ENCODE data around the gene CIAPIN1. TPM values are rescaled to one million over a fixed set of nuclear protein-coding genes. Genes with fewer than 3 reads are reported as not detected.
A peak's percentile ranks its signal among the peaks of the same experiment; 100 is the strongest.

CIAPIN1 gene
- total and polyA plus RNA-seq, 2 of the 4 experiments (the other 2 are of a cell fraction): 41.6 to 47.7 TPM

DNA sequence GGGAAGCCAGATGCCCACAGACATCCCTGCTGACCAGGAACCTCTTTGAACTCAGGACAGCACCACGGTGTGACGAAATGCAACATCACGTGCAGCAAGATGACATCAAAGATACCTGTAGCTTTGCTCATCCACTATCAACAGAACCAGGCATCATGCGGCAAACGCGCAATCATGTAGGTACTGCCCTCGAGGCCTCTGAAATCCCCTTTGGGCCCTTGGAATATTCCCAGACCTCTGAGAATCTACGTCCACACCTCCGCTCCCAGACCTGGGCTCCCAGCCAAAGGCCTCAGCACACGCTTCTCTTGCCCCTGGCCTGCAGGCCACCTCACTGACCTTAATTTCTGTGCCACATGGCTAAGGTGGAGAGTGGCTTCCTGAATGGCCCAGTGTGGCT, 67.6 kb downstream of the CIAPIN1 start:
- no peak overlapping the region for H3K56ac ChIP-seq (ENCODE audit: extremely low read depth, insufficient read depth, low read length)
- H3K14ac ChIP-seq (replicated peaks; ENCODE audit: low read depth, low read length): no peak overlapping the region
- H3K4me3 ChIP-seq (ENCODE audit: insufficient read depth, low read depth, low read length): no peak overlapping the region
- intact Hi-C loops (cut with micrococcal nuclease): no loop called here
- no peak overlapping the region for H2BK20ac ChIP-seq (ENCODE audit: low read depth, low read length)
- H3K9ac ChIP-seq (ENCODE audit: low read depth, low read length): no peak overlapping the region
- CTCF ChIA-PET: no interaction called here
- no peak overlapping the region for H3K18ac ChIP-seq (ENCODE audit: low read depth, low read length)
- no peak for TF ChIP-seq MAFK (IDR thresholded peaks at IDR 0.05; ENCODE audit: low read depth, low read length)
- TF ChIP-seq CHD1 (IDR thresholded peaks at IDR 0.05; ENCODE audit: low read depth, low read length): no peak
- TF ChIP-seq RAD21 (IDR thresholded peaks at IDR 0.05; ENCODE audit: low read length): no peak
- no peak for TF ChIP-seq MXI1 (IDR thresholded peaks at IDR 0.05; ENCODE audit: borderline replicate concordance, low read depth, low read length)
- no peak for TF ChIP-seq BHLHE40 (IDR thresholded peaks at IDR 0.05; ENCODE audit: low read depth, low read length)
- no peak for TF ChIP-seq FOS (IDR thresholded peaks at IDR 0.05; ENCODE audit: low read depth, low read length)
- TF ChIP-seq, protein P1, sequence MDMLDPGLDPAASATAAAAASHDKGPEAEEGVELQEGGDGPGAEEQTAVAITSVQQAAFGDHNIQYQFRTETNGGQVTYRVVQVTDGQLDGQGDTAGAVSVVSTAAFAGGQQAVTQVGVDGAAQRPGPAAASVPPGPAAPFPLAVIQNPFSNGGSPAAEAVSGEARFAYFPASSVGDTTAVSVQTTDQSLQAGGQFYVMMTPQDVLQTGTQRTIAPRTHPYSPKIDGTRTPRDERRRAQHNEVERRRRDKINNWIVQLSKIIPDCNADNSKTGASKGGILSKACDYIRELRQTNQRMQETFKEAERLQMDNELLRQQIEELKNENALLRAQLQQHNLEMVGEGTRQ (IDR thresholded peaks at IDR 0.05; ENCODE audit: low read depth, low read length): no peak
- TF ChIP-seq RCOR1 (IDR thresholded peaks at IDR 0.05; ENCODE audit: insufficient replicate concordance, low read length): no peak
- TF ChIP-seq CEBPB (IDR thresholded peaks at IDR 0.05; ENCODE audit: low read depth, low read length): no peak
- no peak for TF ChIP-seq SMC3 (IDR thresholded peaks at IDR 0.05; ENCODE audit: low read depth, low read length)
- TF ChIP-seq, protein P2, sequence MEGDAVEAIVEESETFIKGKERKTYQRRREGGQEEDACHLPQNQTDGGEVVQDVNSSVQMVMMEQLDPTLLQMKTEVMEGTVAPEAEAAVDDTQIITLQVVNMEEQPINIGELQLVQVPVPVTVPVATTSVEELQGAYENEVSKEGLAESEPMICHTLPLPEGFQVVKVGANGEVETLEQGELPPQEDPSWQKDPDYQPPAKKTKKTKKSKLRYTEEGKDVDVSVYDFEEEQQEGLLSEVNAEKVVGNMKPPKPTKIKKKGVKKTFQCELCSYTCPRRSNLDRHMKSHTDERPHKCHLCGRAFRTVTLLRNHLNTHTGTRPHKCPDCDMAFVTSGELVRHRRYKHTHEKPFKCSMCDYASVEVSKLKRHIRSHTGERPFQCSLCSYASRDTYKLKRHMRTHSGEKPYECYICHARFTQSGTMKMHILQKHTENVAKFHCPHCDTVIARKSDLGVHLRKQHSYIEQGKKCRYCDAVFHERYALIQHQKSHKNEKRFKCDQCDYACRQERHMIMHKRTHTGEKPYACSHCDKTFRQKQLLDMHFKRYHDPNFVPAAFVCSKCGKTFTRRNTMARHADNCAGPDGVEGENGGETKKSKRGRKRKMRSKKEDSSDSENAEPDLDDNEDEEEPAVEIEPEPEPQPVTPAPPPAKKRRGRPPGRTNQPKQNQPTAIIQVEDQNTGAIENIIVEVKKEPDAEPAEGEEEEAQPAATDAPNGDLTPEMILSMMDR (conservative IDR thresholded peaks at IDR 0.05; ENCODE audit: low read depth, low read length): no peak
- TF ChIP-seq POLR2A (IDR thresholded peaks at IDR 0.05; ENCODE audit: low read depth, low read length): no peak
- TF ChIP-seq RFX5 (IDR thresholded peaks at IDR 0.05; ENCODE audit: low read depth, low read length): no peak
- TF ChIP-seq, protein P3, sequence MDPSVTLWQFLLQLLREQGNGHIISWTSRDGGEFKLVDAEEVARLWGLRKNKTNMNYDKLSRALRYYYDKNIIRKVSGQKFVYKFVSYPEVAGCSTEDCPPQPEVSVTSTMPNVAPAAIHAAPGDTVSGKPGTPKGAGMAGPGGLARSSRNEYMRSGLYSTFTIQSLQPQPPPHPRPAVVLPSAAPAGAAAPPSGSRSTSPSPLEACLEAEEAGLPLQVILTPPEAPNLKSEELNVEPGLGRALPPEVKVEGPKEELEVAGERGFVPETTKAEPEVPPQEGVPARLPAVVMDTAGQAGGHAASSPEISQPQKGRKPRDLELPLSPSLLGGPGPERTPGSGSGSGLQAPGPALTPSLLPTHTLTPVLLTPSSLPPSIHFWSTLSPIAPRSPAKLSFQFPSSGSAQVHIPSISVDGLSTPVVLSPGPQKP (IDR thresholded peaks at IDR 0.05; ENCODE audit: borderline replicate concordance, low read depth, low read length): no peak
- no peaks in the 10 kb centered on the region for H3K9me1 ChIP-seq (ENCODE audit: insufficient read depth, low read length)
- no peak overlapping the region for H4K5ac ChIP-seq (ENCODE audit: low read depth, low read length)
- H3K36me3 ChIP-seq (ENCODE audit: control insufficient read depth, insufficient read depth, low read length): no peaks in the 10 kb centered on the region
- peaks cover 9% of the 10 kb centered on the region for H3K27me3 ChIP-seq (ENCODE audit: control insufficient read depth, insufficient read depth, low read length)
- H2BK5ac ChIP-seq (ENCODE audit: low read depth, low read length, poor library complexity, severe bottlenecking): no peak overlapping the region
- H2AK5ac ChIP-seq (ENCODE audit: low read depth, low read length): peak overlapping the region; percentile 1; the same call in 1 of the 2 replicates
- ATAC-seq (ENCODE audit: low read depth) (no peak), DNase-seq (no peak)
- H3K27ac ChIP-seq (ENCODE audit: insufficient read depth, low read length): no peak overlapping the region
- dilution Hi-C loops (cut with HindIII; ENCODE audit: low sequenced_read_pairs, unreplicated experiment): no loop called here
- H3K4me2 ChIP-seq (ENCODE audit: low read depth, low read length): no peak overlapping the region
- no peak overlapping the region; the same call in 2 of the 3 replicates for H2BK15ac ChIP-seq (ENCODE audit: low read depth, low read length)
- H4K20me1 ChIP-seq (ENCODE audit: insufficient read depth, low read length): no peaks in the 10 kb centered on the region
- H3K23ac ChIP-seq (ENCODE audit: low read depth, low read length): no peak overlapping the region
- H3K79me1 ChIP-seq (ENCODE audit: low read depth in 1 of 2, low read length in 2 of 2): no peaks in the 10 kb centered on the region
- WGBS, 2 experiments (ENCODE audit: extremely low coverage in 2 of 2, insufficient read length in 1 of 2): 96% methylated on average over 6 of the region's 10 CpGs; no CpG with 5 or more reads in 1 of the 2 experiments
- H2AK9ac ChIP-seq (replicated peaks; ENCODE audit: low read depth, low read length, poor library complexity): no peak overlapping the region
- H3K4me1 ChIP-seq (ENCODE audit: control insufficient read depth, insufficient read depth, low read length): peaks cover 7% of the 10 kb centered on the region; the same call in 1 of the 2 replicates
- no peak overlapping the region for H4K8ac ChIP-seq (ENCODE audit: low read depth in 2 of 2, low read length in 2 of 2)
- no peak overlapping the region for H3K4ac ChIP-seq (ENCODE audit: low read depth, low read length)
- in situ Hi-C loops (cut with MboI; ENCODE audit: low sequenced_read_pairs): no loop called here
- BruUV-seq (replicated peaks): no TSS peak
- no peak overlapping the region for H2AFZ ChIP-seq (replicated peaks; ENCODE audit: low read length, poor library complexity)
- POLR2A ChIA-PET (ENCODE audit: unreplicated experiment): no interaction called here
- no peak overlapping the region for H4K91ac ChIP-seq (ENCODE audit: insufficient read depth, low read depth, low read length)
- H2BK120ac ChIP-seq (ENCODE audit: low read depth, low read length): no peak overlapping the region
- no peaks in the 10 kb centered on the region for H3K9me3 ChIP-seq (ENCODE audit: control insufficient read depth, insufficient read depth, low read length)
